Kasumi-1 (cell line): ENCODE data around the gene BRI3BP.
"Not testable (repeated sequence)": the region's sequence is repeated elsewhere in the genome, so short reads cannot be mapped to it uniquely, and the experiment has no call there.

Experiments
- DNase-seq, 2 experiments: peaks; one replicate each; lab custom pipeline; 2025; lab: John Stamatoyannopoulos, UW

Gene BRI3BP

DNA sequence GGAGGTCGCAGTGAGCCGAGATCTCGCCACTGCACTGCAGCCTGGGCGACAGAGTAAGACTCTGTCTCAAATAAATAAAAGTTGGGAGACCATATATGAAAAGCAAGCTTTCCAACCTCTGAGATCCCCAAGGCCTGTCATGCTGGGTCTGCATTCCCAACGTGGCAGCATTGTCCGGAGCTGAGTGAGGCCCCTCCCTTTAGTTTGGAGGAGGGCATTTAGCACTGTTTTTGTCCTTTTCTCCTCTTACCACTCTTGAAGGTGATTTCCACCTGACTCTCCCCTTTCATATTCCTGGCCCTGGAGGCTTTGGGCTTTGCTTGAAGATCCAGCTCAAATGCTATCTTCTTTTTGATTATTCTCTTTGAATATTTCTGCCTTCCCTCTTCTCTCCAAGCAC, 74.9 kb downstream of the BRI3BP start:
- no peak for DNase-seq

DNA sequence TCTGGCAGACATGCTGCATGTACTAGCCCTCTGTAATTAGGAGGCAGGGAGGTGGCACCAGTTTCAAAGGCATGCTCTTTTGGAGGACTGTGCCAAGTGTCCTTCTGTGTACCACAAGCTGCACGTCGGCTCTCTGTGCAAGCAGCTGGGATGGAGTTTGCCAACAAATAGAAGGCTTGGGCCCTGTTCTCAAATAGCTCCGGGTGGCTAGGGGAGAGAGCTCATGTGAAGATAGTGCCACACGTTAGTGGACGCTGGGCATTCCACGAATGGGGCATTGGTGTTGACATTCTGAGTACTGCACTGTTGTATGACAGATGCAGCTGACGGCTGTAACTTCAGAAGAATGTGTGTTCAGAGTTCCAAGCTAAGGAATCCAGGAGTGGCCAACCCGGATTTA, 76.2 kb downstream of the BRI3BP start:
- DNase-seq: no peak

DNA sequence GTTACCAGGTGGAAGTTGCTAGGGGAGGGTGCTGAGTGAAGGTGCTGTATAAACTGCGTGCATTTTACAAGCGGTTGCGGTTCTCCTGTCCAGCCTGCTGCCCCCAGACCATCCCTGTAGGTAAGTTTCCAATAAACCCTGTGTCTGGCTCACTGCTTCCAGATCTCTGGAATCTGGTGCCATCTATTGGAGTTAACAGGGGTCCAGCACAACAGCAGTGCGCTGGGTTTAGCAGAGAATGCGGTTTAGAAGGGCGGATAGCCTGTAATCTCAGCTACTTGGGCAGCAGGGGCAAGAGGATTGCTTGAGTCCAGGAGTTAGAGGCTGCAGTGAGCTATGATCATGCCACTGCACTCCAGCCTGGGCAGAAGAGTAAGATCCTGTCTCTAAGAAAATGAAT, 76.7 kb downstream of the BRI3BP start:
- DNase-seq: no peak

- DNase-seq: no peak
Measured at GRCh38 chr12:125070661-125071390, 77.4 kb downstream of the BRI3BP start.

GRCh38 chr12:125071456-125071855, 78.0 kb downstream of the BRI3BP start:
- no peak for DNase-seq

- DNase-seq: no peak
Measured at GRCh38 chr12:125072496-125072895, 79.1 kb downstream of the BRI3BP start.

DNA sequence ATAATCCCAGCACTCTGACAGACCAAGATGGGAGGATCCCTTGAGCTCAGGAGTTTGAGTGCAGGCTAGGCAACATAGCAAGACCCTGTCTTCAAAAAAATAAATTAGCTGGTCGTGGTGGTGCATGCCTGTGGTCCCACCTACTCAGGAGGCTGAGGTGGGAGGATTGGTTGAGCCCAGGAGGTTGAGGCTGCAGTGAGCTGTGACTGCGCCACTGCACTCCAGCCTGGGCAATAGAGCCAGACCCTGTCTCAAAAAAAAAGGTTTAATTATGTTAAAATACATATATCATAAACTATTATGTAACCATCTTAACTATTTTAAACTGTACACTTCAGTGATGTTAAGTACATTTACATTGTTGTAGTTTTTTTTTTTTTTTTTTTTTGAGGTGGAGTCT, 80.8 kb downstream of the BRI3BP start:
- not testable (repeated sequence) for DNase-seq

GRCh38 chr12:125076103-125076502, 82.7 kb downstream of the BRI3BP start:
- no peak for DNase-seq

GRCh38 chr12:125079084-125079483, 85.6 kb downstream of the BRI3BP start:
- no peak for DNase-seq

DNA sequence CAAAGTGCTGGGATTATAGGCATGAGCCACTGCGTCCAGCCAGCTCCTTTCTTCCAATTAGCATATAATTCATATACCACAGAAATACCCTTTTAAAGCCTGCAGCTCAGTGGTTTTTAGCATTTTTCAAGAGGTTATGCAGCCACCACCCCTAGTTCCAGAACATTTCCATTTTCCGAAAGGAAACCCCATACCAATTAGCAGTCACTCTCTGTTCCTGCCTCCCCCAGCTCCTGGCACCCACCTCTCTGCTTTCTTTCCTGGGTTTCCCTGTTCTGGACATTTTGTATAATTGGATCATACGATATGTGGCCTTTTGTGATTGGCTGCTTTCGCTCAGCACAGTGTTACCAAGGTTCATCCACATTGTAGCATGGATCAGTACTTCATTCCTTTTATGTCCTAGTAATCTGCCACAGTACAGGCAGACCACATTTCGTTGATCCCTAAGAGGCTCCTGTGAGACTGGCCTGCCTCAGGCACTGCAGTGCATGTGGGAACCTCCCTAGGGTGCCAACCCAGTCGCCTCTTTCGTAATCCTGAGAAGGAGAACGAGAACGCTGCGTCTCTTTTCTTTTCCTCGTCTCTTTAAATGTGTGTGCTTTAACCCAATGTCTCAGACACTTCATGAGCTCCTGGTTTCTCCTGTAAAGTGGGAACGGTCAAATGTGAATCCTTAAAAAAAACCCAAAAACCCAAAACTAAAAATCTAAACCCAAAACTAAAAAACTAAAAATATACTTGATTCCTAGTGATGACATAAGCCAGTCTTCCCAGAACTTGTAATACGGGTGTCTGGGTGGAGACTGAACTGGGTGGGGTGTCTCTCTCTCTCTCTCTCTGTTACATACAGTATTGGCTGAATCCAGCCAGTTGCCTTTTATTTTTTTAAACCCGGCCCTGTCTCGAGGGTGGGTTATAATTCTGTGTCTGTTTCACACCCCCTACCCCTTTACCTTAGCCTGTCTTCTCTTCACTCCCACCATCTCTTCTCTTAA, 86.5 kb downstream of the BRI3BP start:
- no peak for DNase-seq
